Measurements from ENCODE around the gene ZC3H7B. TPM values are rescaled to one million over a fixed set of nuclear protein-coding genes. Genes with fewer than 3 reads are reported as not detected.

The ZC3H7B gene
- total and polyA plus RNA-seq, 11 donors = 29.7 to 50.4 (median 37.1) TPM

GRCh38 chr22:41327124-41327523 is 25.8 kb downstream of the ZC3H7B start:
- intact Hi-C loops (cut with DNase I) = no loop called here
- Histone ChIP-seq H3K36me3 (peaks cover 2 to 92% (median 79%) of the 10 kb centered on the region in 9 donors), H3K9me3 (no peaks in the 10 kb centered on the region), H3K27me3 (no peaks in the 10 kb centered on the region), H3K27ac (no peak overlapping the region), H3K4me1 (no peaks in the 10 kb centered on the region), H3K4me3 (no peak overlapping the region)
- WGBS, 4 donors = 72 to 89% (median 83%) methylated on average over 13 to 16 of the region's 16 CpGs
- peak in 2 of 4 donors; percentile 32 to 60 for ATAC-seq
- TF ChIP-seq CTCF (IDR thresholded peaks at IDR 0.05) = no peak
- TF ChIP-seq POLR2A (IDR thresholded peaks at IDR 0.05) = no peak
- DNase-seq = no peak

GRCh38 chr22:41330169-41330568 is 28.8 kb downstream of the ZC3H7B start:
- intact Hi-C loops (cut with DNase I) = no loop called here
- no peak for DNase-seq
- H3K4me3 ChIP-seq = no peak overlapping the region
- TF ChIP-seq CTCF (IDR thresholded peaks at IDR 0.05) (no peak), POLR2A (IDR thresholded peaks at IDR 0.05) (no peak)
- WGBS, 4 donors = 76 to 88% (median 82%) methylated on average over 7 of the region's 7 CpGs
- H3K36me3 ChIP-seq = peaks cover 7 to 98% (median 86%) of the 10 kb centered on the region in 9 donors
- H3K9me3 ChIP-seq = no peaks in the 10 kb centered on the region
- peaks cover 0 to 15% (median 7%) of the 10 kb centered on the region in 12 donors for H3K4me1 ChIP-seq
- ATAC-seq = no peak
- no peaks in the 10 kb centered on the region for H3K27me3 ChIP-seq
- no peak overlapping the region for H3K27ac ChIP-seq

GRCh38 chr22:41332217-41332939 is 31.1 kb downstream of the ZC3H7B start:
- peaks cover 0 to 21% (median 9%) of the 10 kb centered on the region in 12 donors for H3K4me1 ChIP-seq

More at GRCh38 chr22:41332217-41332939, 31.1 kb downstream of the ZC3H7B start:
- TF ChIP-seq POLR2A (IDR thresholded peaks at IDR 0.05) (no peak), CTCF (IDR thresholded peaks at IDR 0.05) (no peak)
- DNase-seq = no peak
- no peaks in the 10 kb centered on the region for H3K9me3 ChIP-seq
- ATAC-seq = no peak
- H3K4me3 ChIP-seq = no peak overlapping the region
- 84 to 94% (median 89%) methylated on average over 13 to 15 of the region's 15 CpGs for WGBS, 4 donors
- H3K27me3 ChIP-seq = no peaks in the 10 kb centered on the region
- no peak overlapping the region for H3K27ac ChIP-seq
- intact Hi-C loops (cut with DNase I) = no loop called here
- peaks cover 5 to 93% (median 67%) of the 10 kb centered on the region in 9 donors for H3K36me3 ChIP-seq
